ENCODE results near the gene ATF7IP.

GRCh38 chr12:14327711-14328110, 37.8 kb upstream of the ATF7IP start:
- TF ChIP-seq CTCF (conservative IDR thresholded peaks at IDR 0.05; ENCODE audit: low read length) (no peak), EZH2phosphoT487 (IDR thresholded peaks at IDR 0.05; ENCODE audit: borderline replicate concordance, low read depth, low read length) (no peak)
